OCI-LY3 (cell line): ENCODE results near the gene TSPEAR.

Experiments used
- H2AFZ ChIP-seq: fragments of 200-600, 300-600 bp; shearing (Covaris generic); 2 replicates; pipeline ENCODE4 v1.6.0; 2014; ENCODE audit warnings: antibody characterized with exemption, low read depth, low read length
- H3K27ac ChIP-seq: fragments of 200-600, 300-600 bp; sonication (generic); 2 replicates; pipeline ENCODE4 v1.5.1; 2014; ENCODE audit warnings: mild to moderate bottlenecking, low read length, moderate library complexity, mixed read lengths
- H3K27me3 ChIP-seq: fragments of 200-600, 300-600 bp; sonication (generic); 2 replicates; pipeline ENCODE4 v1.6.1; 2014; ENCODE audit warnings: low read depth, low read length, mixed read lengths
- H3K36me3 ChIP-seq: fragments of 200-600, 300-600 bp; sonication (generic); replicated peaks from 2 replicates; pipeline ENCODE3; 2014; ENCODE audit warnings: low read depth, low read length, mixed read lengths
- H3K4me1 ChIP-seq: fragments of 300-600, 200-600 bp; sonication (generic); 2 replicates; pipeline ENCODE4 v1.6.1; 2014; ENCODE audit warnings: low read length, mixed read lengths
- H3K4me2 ChIP-seq: fragments of 200-600, 300-600 bp; sonication (generic); 2 replicates; pipeline ENCODE4 v1.6.1; 2014; ENCODE audit warnings: low read length, mixed read lengths
- H3K4me3 ChIP-seq: fragments of 300-600, 200-600 bp; sonication (generic); 2 replicates; pipeline ENCODE4 v1.5.1; 2014; ENCODE audit warnings: antibody characterized with exemption, mild to moderate bottlenecking, low read length, moderate library complexity
- H3K79me2 ChIP-seq: fragments of 300-600, 200-600 bp; shearing (Covaris generic); 2 replicates; pipeline ENCODE4 v1.6.1; 2014; ENCODE audit warnings: mild to moderate bottlenecking, low read length, mixed read lengths
- H3K9ac ChIP-seq: fragments of 300-600, 200-600 bp; shearing (Covaris generic); 2 replicates; pipeline ENCODE4 v1.6.0; 2014; ENCODE audit warnings: mild to moderate bottlenecking, low read length, moderate library complexity
- H3K9me3 ChIP-seq: fragments of 200-600, 300-600 bp; shearing (Covaris generic); 2 replicates; pipeline ENCODE4 v1.6.1; 2014; ENCODE audit warnings: low read length, mixed read lengths; ENCODE audit not compliant: insufficient read depth
- H4K20me1 ChIP-seq: fragments of 200-600, 300-600 bp; sonication (generic); 2 replicates; pipeline ENCODE4 v1.6.1; 2016; ENCODE audit warnings: low read length, mixed read lengths; ENCODE audit not compliant: insufficient read depth
- EZH2phosphoT487 ChIP-seq: fragments of 200-600 bp; shearing (Covaris generic); IDR thresholded peaks from 2 replicates; pipeline ENCODE4 v1.6.1; 2018; ENCODE audit warnings: antibody characterized with exemption, mixed run types, low read depth
- TF ChIP-seq, protein P1 (sequence below): fragments of 200-600, 300-600 bp; sonication (generic); IDR thresholded peaks from 2 replicates; pipeline ENCODE4 v1.5.1; 2014; ENCODE audit warnings: antibody characterized with exemption, low read length, low read depth

Gene TSPEAR

DNA sequence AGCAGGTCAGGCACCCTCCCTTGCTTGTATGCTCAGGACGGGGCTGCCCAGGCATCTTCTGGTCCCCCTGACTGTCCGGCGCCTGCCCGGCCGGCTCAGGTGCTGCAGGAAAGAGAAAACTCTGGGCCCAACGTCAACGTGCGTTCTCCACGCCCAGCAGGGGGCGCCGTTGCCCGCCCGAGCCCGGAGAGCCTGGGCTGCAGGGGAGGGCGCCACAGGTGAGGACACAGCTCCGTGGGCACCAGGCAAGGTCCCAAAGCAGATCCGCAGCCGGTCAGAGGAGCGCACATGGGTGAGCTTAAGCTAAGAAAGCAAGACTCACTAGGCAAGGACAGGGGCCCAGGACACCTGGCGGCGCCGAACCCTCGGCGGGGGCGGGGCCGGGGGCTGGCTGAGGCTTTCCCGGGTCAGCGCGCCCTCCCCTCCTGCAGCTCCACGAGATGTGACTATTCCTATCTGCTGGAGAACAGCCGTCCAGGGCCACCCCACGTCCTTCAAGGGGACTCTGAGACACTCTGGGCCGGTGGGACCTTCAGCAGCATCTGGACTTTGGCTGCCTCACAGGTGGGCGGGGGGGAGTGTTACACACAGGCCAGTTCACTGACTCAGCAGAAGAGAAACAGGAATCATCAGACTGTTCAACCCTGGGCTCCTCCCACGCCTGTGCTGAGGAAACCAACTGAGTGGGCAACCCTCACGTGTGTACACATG lies 200.7 kb downstream of the TSPEAR start:
- peak overlapping the region; percentile 65 for H3K4me3 ChIP-seq

GRCh38 chr21:44510109-44510507 lies 201.3 kb downstream of the TSPEAR start:
- Histone ChIP-seq H3K9me3 (no peaks in the 10 kb centered on the region), H3K4me3 (peak overlapping the region; percentile 65), H4K20me1 (no peaks in the 10 kb centered on the region), H3K9ac (no peak overlapping the region), H3K4me1 (peaks cover 3% of the 10 kb centered on the region; the same call in 1 of the 2 replicates), H2AFZ (peak overlapping the region; percentile 74), H3K79me2 (no peaks in the 10 kb centered on the region), H3K27me3 (no peaks in the 10 kb centered on the region; the same call in none of the 2 replicates), H3K27ac (no peak overlapping the region), H3K4me2 (peak overlapping the region; percentile 82), H3K36me3 (no peaks in the 10 kb centered on the region)
- TF ChIP-seq, protein P1, sequence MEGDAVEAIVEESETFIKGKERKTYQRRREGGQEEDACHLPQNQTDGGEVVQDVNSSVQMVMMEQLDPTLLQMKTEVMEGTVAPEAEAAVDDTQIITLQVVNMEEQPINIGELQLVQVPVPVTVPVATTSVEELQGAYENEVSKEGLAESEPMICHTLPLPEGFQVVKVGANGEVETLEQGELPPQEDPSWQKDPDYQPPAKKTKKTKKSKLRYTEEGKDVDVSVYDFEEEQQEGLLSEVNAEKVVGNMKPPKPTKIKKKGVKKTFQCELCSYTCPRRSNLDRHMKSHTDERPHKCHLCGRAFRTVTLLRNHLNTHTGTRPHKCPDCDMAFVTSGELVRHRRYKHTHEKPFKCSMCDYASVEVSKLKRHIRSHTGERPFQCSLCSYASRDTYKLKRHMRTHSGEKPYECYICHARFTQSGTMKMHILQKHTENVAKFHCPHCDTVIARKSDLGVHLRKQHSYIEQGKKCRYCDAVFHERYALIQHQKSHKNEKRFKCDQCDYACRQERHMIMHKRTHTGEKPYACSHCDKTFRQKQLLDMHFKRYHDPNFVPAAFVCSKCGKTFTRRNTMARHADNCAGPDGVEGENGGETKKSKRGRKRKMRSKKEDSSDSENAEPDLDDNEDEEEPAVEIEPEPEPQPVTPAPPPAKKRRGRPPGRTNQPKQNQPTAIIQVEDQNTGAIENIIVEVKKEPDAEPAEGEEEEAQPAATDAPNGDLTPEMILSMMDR: no peak
- TF ChIP-seq EZH2phosphoT487: no peak

More for the DNA sequence above, 200.7 kb downstream of the TSPEAR start:
- Histone ChIP-seq H3K9ac (no peak overlapping the region), H3K79me2 (no peaks in the 10 kb centered on the region), H2AFZ (peak overlapping the region; percentile 74), H3K27me3 (no peaks in the 10 kb centered on the region; the same call in none of the 2 replicates), H3K36me3 (no peaks in the 10 kb centered on the region), H3K9me3 (no peaks in the 10 kb centered on the region), H3K27ac (no peak overlapping the region), H3K4me2 (peak overlapping the region; percentile 82), H3K4me1 (peaks cover 3% of the 10 kb centered on the region; the same call in 1 of the 2 replicates), H4K20me1 (no peaks in the 10 kb centered on the region)
- no peak for TF ChIP-seq EZH2phosphoT487
- TF ChIP-seq, protein P1: peak; percentile 89

- Histone ChIP-seq H3K27ac (no peak overlapping the region), H2AFZ (no peak overlapping the region), H3K9ac (no peak overlapping the region), H4K20me1 (no peaks in the 10 kb centered on the region), H3K79me2 (no peaks in the 10 kb centered on the region), H3K4me3 (no peak overlapping the region), H3K4me2 (no peak overlapping the region), H3K36me3 (no peaks in the 10 kb centered on the region), H3K27me3 (no peaks in the 10 kb centered on the region; the same call in none of the 2 replicates), H3K4me1 (peaks cover 3% of the 10 kb centered on the region; the same call in 1 of the 2 replicates), H3K9me3 (no peaks in the 10 kb centered on the region)
- TF ChIP-seq, protein P1: no peak
- TF ChIP-seq EZH2phosphoT487: no peak
Observed at GRCh38 chr21:44509539-44509938, 201.8 kb downstream of the TSPEAR start.

GRCh38 chr21:44508711-44509445 lies 202.5 kb downstream of the TSPEAR start:
- Histone ChIP-seq H3K9ac (no peak overlapping the region), H3K4me3 (no peak overlapping the region), H3K79me2 (no peaks in the 10 kb centered on the region), H3K4me1 (peaks cover 3% of the 10 kb centered on the region; the same call in 1 of the 2 replicates), H3K27me3 (no peaks in the 10 kb centered on the region; the same call in none of the 2 replicates), H4K20me1 (no peaks in the 10 kb centered on the region), H3K36me3 (no peaks in the 10 kb centered on the region), H2AFZ (no peak overlapping the region), H3K4me2 (no peak overlapping the region), H3K9me3 (no peaks in the 10 kb centered on the region), H3K27ac (no peak overlapping the region)
- TF ChIP-seq EZH2phosphoT487: no peak
- TF ChIP-seq, protein P1: no peak
